ENCODE measurements around the gene KRT14. TPM values are rescaled to one million over a fixed set of nuclear protein-coding genes. Genes with fewer than 3 reads are reported as not detected.
"Not testable (repeated sequence)": the region's sequence is repeated elsewhere in the genome, so short reads cannot be mapped to it uniquely, and the experiment has no call there.

KRT14 gene
- total RNA-seq, 2 experiments from 2014 or later, result not detected

DNA sequence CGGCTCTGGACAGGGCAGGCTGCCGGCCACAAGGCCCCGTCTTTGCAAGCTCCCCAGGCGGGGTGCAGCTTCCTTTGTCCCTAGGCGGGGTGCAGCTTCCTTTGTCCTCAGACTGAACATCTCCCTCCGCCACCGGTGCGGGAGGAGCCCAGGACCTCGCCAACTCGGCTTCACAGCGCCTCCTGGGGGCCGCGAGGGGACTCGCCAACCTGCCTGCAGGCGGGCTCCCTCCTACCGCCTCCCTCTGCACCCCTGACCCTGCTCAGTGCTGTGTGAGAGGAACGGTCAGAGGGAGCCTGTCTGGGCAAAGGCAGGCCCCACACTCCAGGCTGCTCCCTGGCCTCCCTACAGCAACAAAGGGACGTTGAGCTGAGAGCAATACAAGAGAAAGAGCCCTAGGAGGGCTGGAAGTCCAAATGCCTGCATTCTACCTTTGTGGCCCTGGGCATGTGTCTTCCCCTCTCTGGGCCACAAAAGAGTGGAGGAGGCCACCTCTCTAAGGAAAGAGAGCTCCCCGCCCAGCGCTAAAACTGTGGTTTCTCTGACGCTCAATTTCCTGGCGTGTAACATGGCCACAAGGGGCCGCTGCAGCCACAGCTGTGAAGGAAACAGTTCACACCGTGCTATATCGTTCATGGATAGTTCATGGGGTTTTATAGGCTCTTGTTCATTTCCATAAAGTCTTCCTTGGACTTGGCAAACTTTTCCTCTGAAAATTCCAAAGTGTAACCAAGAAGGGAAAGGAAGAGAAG, 37.7 kb downstream of the KRT14 start:
- POLR2A ChIA-PET, result interaction anchor here (0.6 to 2.3 kb wide), 5 partner anchors 100 to 140 kb away, joined by 3 to 11 read pairs (median 3); partner anchors contain the start of gene EIF1
- H3K27me3 Mint-ChIP-seq, result peaks cover 6% of the 10 kb centered on the region
- DNase-seq (peak; percentile 89), ATAC-seq (ENCODE audit: low read depth) (peak; percentile 91)
- peaks cover 2% of the 10 kb centered on the region for H3K9me3 Mint-ChIP-seq
- H3K27ac Mint-ChIP-seq, result peak overlapping the region; percentile 81
- peaks cover 14% of the 10 kb centered on the region for H3K4me1 Mint-ChIP-seq
- H3K4me3 Mint-ChIP-seq, result peak overlapping the region; percentile 70
- H3K36me3 Mint-ChIP-seq, result no peaks in the 10 kb centered on the region

- ATAC-seq (ENCODE audit: low read depth) (no peak), DNase-seq (peak; percentile 36)
- peaks cover 2% of the 10 kb centered on the region for H3K9me3 Mint-ChIP-seq
- H3K27me3 Mint-ChIP-seq, result peaks cover 4% of the 10 kb centered on the region
- peaks cover 13% of the 10 kb centered on the region for H3K4me1 Mint-ChIP-seq
- H3K27ac Mint-ChIP-seq, result no peak overlapping the region
- no peaks in the 10 kb centered on the region for H3K36me3 Mint-ChIP-seq
- POLR2A ChIA-PET, result interaction anchor here (0.6 to 2.3 kb wide), 2 partner anchors 118 to 141 kb away, joined by 3 to 11 read pairs; partner anchors contain the start of gene EIF1
- peak overlapping the region; percentile 70 for H3K4me3 Mint-ChIP-seq
Observed at GRCh38 chr17:41547921-41548843, 38.5 kb downstream of the KRT14 start.

DNA sequence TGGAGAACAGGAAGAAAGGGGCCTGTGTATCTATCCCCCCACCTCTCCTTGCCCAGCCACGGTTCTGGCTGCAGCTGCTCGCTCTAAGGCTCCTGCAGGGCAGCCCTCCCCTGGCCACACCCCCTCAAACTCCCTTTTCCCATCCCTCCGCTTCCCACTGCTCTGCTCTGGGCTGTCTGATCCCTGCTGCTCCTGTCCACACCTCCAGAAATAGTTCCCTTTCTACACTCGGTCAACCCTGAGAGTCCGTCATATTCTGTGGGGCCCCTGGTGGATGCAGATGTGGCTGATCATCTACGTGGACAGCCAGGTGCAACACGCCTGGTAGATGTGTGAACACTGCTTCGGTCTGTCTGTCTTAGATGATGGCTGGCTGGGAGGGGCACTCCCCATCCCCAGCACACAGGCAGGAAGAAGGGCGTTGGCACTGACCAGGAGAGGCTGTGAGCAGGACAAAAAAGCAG, 39.3 kb downstream of the KRT14 start:
- ATAC-seq (ENCODE audit: low read depth) (no peak), DNase-seq (no peak)
- peaks cover 7% of the 10 kb centered on the region for H3K27me3 Mint-ChIP-seq
- POLR2A ChIA-PET, result no interaction called here
- H3K9me3 Mint-ChIP-seq, result peaks cover 2% of the 10 kb centered on the region
- peaks cover 12% of the 10 kb centered on the region for H3K4me1 Mint-ChIP-seq
- H3K36me3 Mint-ChIP-seq, result no peaks in the 10 kb centered on the region
- H3K27ac Mint-ChIP-seq, result no peak overlapping the region
- H3K4me3 Mint-ChIP-seq, result no peak overlapping the region

GRCh38 chr17:41546819-41547218, 39.9 kb downstream of the KRT14 start:
- DNase-seq, result no peak
- Mint-ChIP-seq H3K36me3 (no peaks in the 10 kb centered on the region), H3K27ac (no peak overlapping the region), H3K4me3 (no peak overlapping the region), H3K9me3 (peaks cover 2% of the 10 kb centered on the region), H3K27me3 (peaks cover 7% of the 10 kb centered on the region), H3K4me1 (peaks cover 12% of the 10 kb centered on the region)
- no peak for ATAC-seq (ENCODE audit: low read depth)
- POLR2A ChIA-PET, result no interaction called here

DNA sequence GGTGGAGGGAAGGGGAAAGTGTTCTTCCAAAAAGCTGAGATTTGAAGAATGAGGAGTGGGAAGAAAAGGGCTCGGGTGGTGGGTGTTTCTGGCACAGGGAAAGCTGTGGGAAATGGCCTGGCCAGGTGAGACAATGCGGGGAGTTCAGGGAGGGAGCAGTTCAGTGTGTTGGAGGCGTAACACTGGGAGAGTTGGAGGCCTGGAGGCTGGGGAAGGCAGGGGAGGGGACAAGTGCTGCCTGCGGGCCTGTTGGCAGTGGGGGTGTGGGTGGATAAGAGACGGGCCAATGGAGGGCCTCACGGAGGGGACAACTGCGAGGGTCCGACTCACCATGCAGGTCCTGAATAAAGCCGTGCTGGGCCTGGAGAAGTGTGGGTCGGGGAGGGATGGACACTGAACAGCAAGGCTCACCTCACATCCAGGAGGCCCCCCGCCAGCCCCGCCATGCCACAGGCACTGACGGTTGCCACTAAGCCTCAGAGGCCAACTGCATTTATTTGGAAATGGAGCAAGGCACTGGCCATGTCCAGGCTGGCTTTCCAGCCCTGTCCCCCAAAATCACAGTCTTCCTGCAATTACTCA, 40.8 kb downstream of the KRT14 start:
- POLR2A ChIA-PET, result no interaction called here
- no peak overlapping the region for H3K4me3 Mint-ChIP-seq
- no peaks in the 10 kb centered on the region for H3K36me3 Mint-ChIP-seq
- peaks cover 7% of the 10 kb centered on the region for H3K27me3 Mint-ChIP-seq
- H3K27ac Mint-ChIP-seq, result no peak overlapping the region
- no peak for ATAC-seq (ENCODE audit: low read depth)
- DNase-seq, result no peak
- H3K9me3 Mint-ChIP-seq, result peaks cover 2% of the 10 kb centered on the region
- peaks cover 12% of the 10 kb centered on the region for H3K4me1 Mint-ChIP-seq

DNA sequence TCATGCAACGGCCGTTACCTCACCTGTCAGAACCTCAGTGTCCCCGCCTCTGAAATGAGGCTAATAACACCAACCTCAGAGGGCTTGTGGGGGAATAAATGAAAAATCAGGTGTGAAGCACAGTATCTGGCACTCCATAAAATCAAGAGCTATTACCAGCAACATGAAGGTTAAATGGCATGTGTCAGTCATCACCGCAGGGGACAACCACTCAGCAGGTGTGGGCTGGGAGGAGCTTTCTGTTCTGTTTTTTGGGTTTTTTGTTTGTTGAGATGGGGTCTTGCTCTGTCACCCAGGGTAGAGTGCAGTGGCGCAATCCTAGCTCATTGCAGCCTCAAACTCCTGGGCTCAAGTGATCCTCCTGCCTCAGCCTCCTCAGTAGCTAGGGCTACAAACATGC, 41.8 kb downstream of the KRT14 start:
- no peaks in the 10 kb centered on the region for H3K36me3 Mint-ChIP-seq
- H3K9me3 Mint-ChIP-seq, result peaks cover 2% of the 10 kb centered on the region
- peaks cover 11% of the 10 kb centered on the region for H3K27me3 Mint-ChIP-seq
- DNase-seq (no peak), ATAC-seq (ENCODE audit: low read depth) (no peak)
- H3K4me1 Mint-ChIP-seq, result peaks cover 12% of the 10 kb centered on the region
- H3K27ac Mint-ChIP-seq, result no peak overlapping the region
- H3K4me3 Mint-ChIP-seq, result no peak overlapping the region
- POLR2A ChIA-PET, result no interaction called here

DNA sequence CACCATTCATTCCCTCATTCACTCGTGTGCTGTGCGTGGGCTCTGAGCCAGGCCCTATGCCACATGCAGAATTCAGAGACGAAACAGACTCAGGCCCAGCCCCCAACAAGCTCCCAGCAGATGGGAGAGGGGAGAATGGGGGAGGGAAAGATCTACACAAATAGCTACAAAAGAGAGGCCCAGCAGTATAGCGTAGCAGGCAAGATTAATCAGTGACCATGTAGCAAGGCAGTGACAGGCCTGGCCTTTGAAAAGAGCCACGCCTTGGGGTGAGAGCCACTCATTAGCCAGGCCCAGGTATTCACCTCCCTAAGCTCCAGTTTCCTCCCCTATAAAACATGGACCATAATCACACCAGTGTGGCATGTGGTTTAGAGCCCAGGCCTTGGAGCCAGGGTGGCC, 42.2 kb downstream of the KRT14 start:
- ATAC-seq (ENCODE audit: low read depth) (no peak), DNase-seq (no peak)
- POLR2A ChIA-PET, result no interaction called here
- Mint-ChIP-seq H3K4me1 (peaks cover 11% of the 10 kb centered on the region), H3K36me3 (no peaks in the 10 kb centered on the region), H3K27ac (no peak overlapping the region), H3K9me3 (peaks cover 2% of the 10 kb centered on the region), H3K4me3 (no peak overlapping the region), H3K27me3 (peaks cover 10% of the 10 kb centered on the region)

GRCh38 chr17:41542786-41543185, 43.9 kb downstream of the KRT14 start:
- ATAC-seq (ENCODE audit: low read depth); POLR2A ChIA-PET; H3K36me3 Mint-ChIP-seq; H3K4me1 Mint-ChIP-seq; H3K4me3 Mint-ChIP-seq; H3K9me3 Mint-ChIP-seq; H3K27me3 Mint-ChIP-seq; H3K27ac Mint-ChIP-seq: not testable (repeated sequence)
- DNase-seq, result peak; percentile 10

GRCh38 chr17:41542357-41542756, 44.3 kb downstream of the KRT14 start:
- POLR2A ChIA-PET, result no interaction called here
- no peak overlapping the region for H3K27ac Mint-ChIP-seq
- ATAC-seq (ENCODE audit: low read depth), result no peak
- H3K4me3 Mint-ChIP-seq, result no peak overlapping the region
- no peak for DNase-seq
- H3K9me3 Mint-ChIP-seq, result no peaks in the 10 kb centered on the region
- H3K27me3 Mint-ChIP-seq, result peaks cover 11% of the 10 kb centered on the region
- H3K4me1 Mint-ChIP-seq, result no peaks in the 10 kb centered on the region
- H3K36me3 Mint-ChIP-seq, result no peaks in the 10 kb centered on the region

- Mint-ChIP-seq H3K4me3 (no peak overlapping the region), H3K4me1 (no peaks in the 10 kb centered on the region), H3K27me3 (peaks cover 11% of the 10 kb centered on the region), H3K27ac (no peak overlapping the region), H3K36me3 (no peaks in the 10 kb centered on the region), H3K9me3 (no peaks in the 10 kb centered on the region)
- ATAC-seq (ENCODE audit: low read depth), result no peak
- no peak for DNase-seq
- POLR2A ChIA-PET, result no interaction called here
Observed at GRCh38 chr17:41540921-41541625, 45.6 kb downstream of the KRT14 start.

DNA sequence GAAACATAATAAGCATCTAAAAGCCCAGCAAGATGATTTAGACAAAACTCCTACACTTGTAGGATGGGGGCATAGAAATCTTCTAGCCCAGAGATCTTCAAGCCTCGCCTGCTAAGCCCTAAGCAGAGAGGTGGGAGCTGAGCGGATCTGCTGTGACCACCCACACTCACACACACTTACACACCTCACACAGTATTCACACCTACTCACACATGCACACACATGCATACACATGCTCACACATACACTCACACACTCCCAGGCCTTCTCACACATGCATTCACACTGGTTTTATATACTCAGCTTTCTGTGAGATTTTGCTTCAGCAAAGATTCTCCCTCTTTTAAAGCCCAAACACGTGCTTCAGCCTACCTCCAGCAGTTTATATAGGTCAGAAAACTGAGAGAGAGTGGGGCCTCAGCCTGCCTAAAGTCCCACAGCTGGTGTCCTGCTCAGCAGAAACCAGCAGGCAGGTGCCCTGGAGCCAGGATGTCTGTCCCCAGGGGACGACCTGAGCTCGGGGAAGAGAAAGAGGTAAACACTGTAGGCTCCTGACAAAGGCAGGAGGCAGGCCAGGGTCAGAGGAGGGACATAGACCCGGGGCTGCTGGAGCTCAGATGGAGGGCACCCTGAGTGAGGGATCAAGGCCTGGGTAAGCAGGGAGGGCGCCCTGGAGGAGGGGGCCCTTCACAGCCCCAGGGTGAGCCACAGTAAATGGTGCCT, 46.6 kb downstream of the KRT14 start:
- no peak overlapping the region for H3K27ac Mint-ChIP-seq
- H3K4me3 Mint-ChIP-seq, result no peak overlapping the region
- peak; percentile 8 for DNase-seq
- no peaks in the 10 kb centered on the region for H3K9me3 Mint-ChIP-seq
- no peaks in the 10 kb centered on the region for H3K4me1 Mint-ChIP-seq
- no peaks in the 10 kb centered on the region for H3K36me3 Mint-ChIP-seq
- H3K27me3 Mint-ChIP-seq, result peaks cover 11% of the 10 kb centered on the region
- POLR2A ChIA-PET, result interaction anchor here (0.8 kb wide), 1 partner anchor 14 kb away, joined by 4 read pairs; no protein-coding TSS in a partner anchor
- ATAC-seq (ENCODE audit: low read depth), result no peak

- peaks cover 12% of the 10 kb centered on the region for H3K27me3 Mint-ChIP-seq
- H3K27ac Mint-ChIP-seq, result no peak overlapping the region
- ATAC-seq (ENCODE audit: low read depth), result no peak
Observed at GRCh38 chr17:41539071-41539492, 47.6 kb downstream of the KRT14 start.

More at GRCh38 chr17:41539071-41539492, 47.6 kb downstream of the KRT14 start:
- no peaks in the 10 kb centered on the region for H3K36me3 Mint-ChIP-seq
- H3K9me3 Mint-ChIP-seq, result no peaks in the 10 kb centered on the region
- DNase-seq, result no peak
- no peak overlapping the region for H3K4me3 Mint-ChIP-seq
- POLR2A ChIA-PET, result interaction anchor here (0.8 kb wide), 1 partner anchor 13 kb away, joined by 4 read pairs; no protein-coding TSS in a partner anchor
- no peaks in the 10 kb centered on the region for H3K4me1 Mint-ChIP-seq
